Esophagus mucosa (tissue), 1 donor: Measurements from ENCODE around the gene PATJ. TPM values are rescaled to one million over a fixed set of nuclear protein-coding genes. Genes with fewer than 3 reads are reported as not detected.

Experiments
- ATAC-seq: fragments of 200-7000 bp; cut with Tn5 transposase; one replicate; pipeline ENCODE4 v1.9.1; 2020
- total RNA-seq: library from RNA; stranded (reverse); gene quantifications from one replicate; pipeline ENCODE4 v1.2.4, GENCODE V29; 2023
- donor health status: DM: yes; HTN: yes; CAD: no.

The PATJ gene
- total RNA-seq, 1 donor from 2014 or later = 52.8 TPM

DNA sequence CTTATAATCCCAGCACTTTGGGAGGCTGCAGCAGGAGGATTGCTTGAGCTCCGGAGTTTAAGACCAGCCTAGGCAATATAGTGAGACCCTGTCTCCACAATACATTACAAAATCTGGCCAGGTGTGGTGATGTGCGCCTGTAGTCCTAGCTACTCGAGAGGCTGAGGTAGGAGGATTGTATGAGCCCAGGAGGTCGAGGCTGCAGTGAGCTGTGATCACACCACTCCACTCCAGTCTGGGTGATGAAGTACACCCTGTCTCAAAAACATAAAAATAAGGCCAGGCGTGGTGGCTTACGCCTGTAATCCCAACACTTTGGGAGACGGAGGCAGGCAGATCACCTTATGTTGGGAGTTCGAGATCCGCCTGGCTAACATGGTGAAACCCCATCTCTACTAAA is 480.0 kb downstream of the PATJ start:
- ATAC-seq = no peak

DNA sequence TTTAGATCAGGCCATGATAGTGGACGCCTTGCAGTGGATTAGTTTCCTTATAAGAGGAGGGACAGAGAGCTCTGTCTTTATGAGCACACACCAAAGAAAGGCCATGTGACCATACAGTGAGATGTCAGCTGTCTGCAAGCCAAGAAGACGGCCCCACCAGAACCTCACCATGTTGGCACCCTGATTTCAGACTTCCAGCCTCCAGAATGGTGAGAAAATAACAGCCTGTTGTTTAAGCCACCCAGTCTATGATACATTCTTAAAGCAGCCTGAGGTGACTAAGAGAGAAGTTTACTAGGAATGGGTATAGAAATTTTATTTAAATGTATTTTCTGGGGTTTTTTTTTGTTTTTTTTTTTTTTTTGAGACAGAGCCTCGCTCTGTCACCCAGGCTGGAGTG is 481.9 kb downstream of the PATJ start:
- no peak for ATAC-seq

DNA sequence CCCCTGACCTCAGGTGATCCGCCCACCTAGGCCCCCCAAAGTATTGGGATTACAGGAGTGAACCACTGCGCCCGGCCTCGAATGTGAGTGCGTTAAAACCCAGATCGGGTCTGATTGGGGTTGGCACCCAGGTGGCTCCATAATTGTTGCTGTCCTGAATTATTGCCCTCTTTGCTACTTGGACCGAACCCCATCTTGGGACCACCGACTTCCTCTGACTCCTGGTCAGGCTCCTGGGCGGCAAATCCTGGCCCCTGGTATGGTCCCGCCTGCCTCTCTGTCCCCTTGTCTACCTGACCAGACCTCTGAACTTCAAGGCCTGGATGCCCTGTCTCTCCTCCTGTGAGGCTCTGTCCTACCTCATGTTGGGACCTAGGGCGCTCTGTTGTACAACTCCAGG is 485.2 kb downstream of the PATJ start:
- no peak for ATAC-seq

Other genes with a start within 250 kb of the PATJ start
- gene TM2D1, start 17.3 kb upstream of the PATJ start, total RNA-seq = 18.9 TPM